Heart left ventricle (tissue), 13 donors: ENCODE data around the gene KRT76.

ENCODE experiments used
- CTCF ChIP-seq, 12 donors: fragments of 200-600 bp; sonication (generic) in 4 of 12; IDR thresholded peaks; one replicate each; pipeline versions ENCODE4 v1.5.0 to v1.8.0; 2018 to 2022; ENCODE audit warnings: antibody characterized with exemption in 12 of 12, mild to moderate bottlenecking in 5 of 12
- POLR2A ChIP-seq, 2 donors: fragments of 450-650 bp; IDR thresholded peaks; one replicate each; pipeline ENCODE4 v1.6.1; 2017; ENCODE audit warnings: antibody characterized with exemption in 2 of 2, mild to moderate bottlenecking in 2 of 2, moderate library complexity in 2 of 2
- donor health status: ischemic (EF 13 %, LVEDD 7.1; RV severe dilation, severe dysfunction).
- donor health status: DM: no; HTN: yes; CAD: no.
- donor health status: DM: no; HTN: no; CAD: no.
- donor health status: ischemic (EF 25% LVEDD 6.9; RV normal size, moderate dysfunction).
- donor health status: ischemic (EF 25% LVEDD 5.7; RV mildly dilated, moderate dysfunction).
- donor health status: ischemic (EF 35%, LVEDD 5.7; RV mildly dilated, moderate dysfunction).
- donor health status: nonischemic (EF 11% LVEDD 7.7; RV severe dilation, severe dysfunction).
- donor health status: DM: yes; HTN: yes; CAD: no.
- donor health status: PGD.
- donor health status: ischemic (EF 29% LVEDD 5.4; RV normal size, mild dysfunction).
- donor health status: nonischemic (EF 23%, LVEDD 6.1; RV moderate dilation, normal function).

- TF ChIP-seq CTCF (IDR thresholded peaks at IDR 0.05) (no peak), POLR2A (IDR thresholded peaks at IDR 0.05) (no peak)
Observed at GRCh38 chr12:52755533-52755932, 21.6 kb downstream of the KRT76 start.
